H1 (cell line): ENCODE data around the gene BCAM. TPM values are rescaled to one million over a fixed set of nuclear protein-coding genes. Genes with fewer than 3 reads are reported as not detected.

ENCODE experiments used
- PHF8 ChIP-seq: fragments of 200-600 bp; sonication (generic); conservative IDR thresholded peaks from 2 replicates; pipeline ENCODE4 v1.7.1; 2012; ENCODE audit warnings: low read depth, mild to moderate bottlenecking, inconsistent platforms, low read length, moderate library complexity
- SAP30 ChIP-seq: fragments of 300-600 bp; sonication (generic); IDR thresholded peaks from 2 replicates; pipeline ENCODE4 v1.7.1; 2012; ENCODE audit warnings: low read length, moderate library complexity, mild to moderate bottlenecking, inconsistent platforms; ENCODE audit not compliant: insufficient read depth, insufficient replicate concordance
- TCF12 ChIP-seq: IDR thresholded peaks from 2 replicates; pipeline ENCODE4 v1.6.1; 2011; ENCODE audit warnings: low read depth, mild to moderate bottlenecking, low read length
- ZNF274 ChIP-seq: IDR thresholded peaks from 2 replicates; pipeline ENCODE4 v1.7.0; 2012; ENCODE audit warnings: low read length, borderline replicate concordance; ENCODE audit errors: extremely low read depth
- polyA plus RNA-seq, 7 experiments: library from polyadenylated mRNA; depleted of rRNA in 3 of 7; stranded (reverse) in 5 of 7; unstranded in 2 of 7; fragments of >200 nt in 5 of 7; fragments of 200-250 nt in 2 of 7; gene quantifications; 1 replicate in 5 of 7; 2 replicates in 1 of 7; 4 replicates in 1 of 7; pipeline versions ENCODE4 v1.2.1 to v1.2.3, GENCODE V29; 2011 to 2013; ENCODE audit warnings: missing spikeins in 2 of 7, mixed read lengths in 2 of 7
- total RNA-seq: library from RNA; stranded (reverse); fragmentation: NEBNext Ultra II Directional; extraction: Animal tissue kit (Norgen Biotek cat#: 25700); gene quantifications from 2 replicates; pipeline ENCODE4 v1.2.1, GENCODE V29; 2021
- TF ChIP-seq, protein P1 (sequence below), 3 experiments: IDR thresholded peaks; 1 replicate in 2 of 3; 2 replicates in 1 of 3; pipeline versions ENCODE4 v1.5.1 to v1.6.1; 2011; ENCODE audit warnings: low read length in 3 of 3, mild to moderate bottlenecking in 3 of 3, inconsistent platforms in 2 of 3, low read depth in 1 of 3, moderate library complexity in 1 of 3; ENCODE audit not compliant: insufficient read depth in 1 of 3; ENCODE audit errors: control extremely low read depth in 1 of 3
- TF ChIP-seq, protein P2 (sequence below): fragments of 300-600 bp; sonication (generic); IDR thresholded peaks from 2 replicates; pipeline ENCODE4 v1.7.1; 2012; ENCODE audit warnings: low read length, moderate library complexity, mild to moderate bottlenecking, inconsistent platforms; ENCODE audit not compliant: insufficient replicate concordance

Gene BCAM
- total and polyA plus RNA-seq, 2 of the 8 experiments (the other 6 are each of a cell fraction or from before 2014, with no cell fraction given), result 32.5 to 81.4 TPM

GRCh38 chr19:44767295-44768180, 41.4 kb upstream of the BCAM start (continued):
- TF ChIP-seq, protein P1, sequence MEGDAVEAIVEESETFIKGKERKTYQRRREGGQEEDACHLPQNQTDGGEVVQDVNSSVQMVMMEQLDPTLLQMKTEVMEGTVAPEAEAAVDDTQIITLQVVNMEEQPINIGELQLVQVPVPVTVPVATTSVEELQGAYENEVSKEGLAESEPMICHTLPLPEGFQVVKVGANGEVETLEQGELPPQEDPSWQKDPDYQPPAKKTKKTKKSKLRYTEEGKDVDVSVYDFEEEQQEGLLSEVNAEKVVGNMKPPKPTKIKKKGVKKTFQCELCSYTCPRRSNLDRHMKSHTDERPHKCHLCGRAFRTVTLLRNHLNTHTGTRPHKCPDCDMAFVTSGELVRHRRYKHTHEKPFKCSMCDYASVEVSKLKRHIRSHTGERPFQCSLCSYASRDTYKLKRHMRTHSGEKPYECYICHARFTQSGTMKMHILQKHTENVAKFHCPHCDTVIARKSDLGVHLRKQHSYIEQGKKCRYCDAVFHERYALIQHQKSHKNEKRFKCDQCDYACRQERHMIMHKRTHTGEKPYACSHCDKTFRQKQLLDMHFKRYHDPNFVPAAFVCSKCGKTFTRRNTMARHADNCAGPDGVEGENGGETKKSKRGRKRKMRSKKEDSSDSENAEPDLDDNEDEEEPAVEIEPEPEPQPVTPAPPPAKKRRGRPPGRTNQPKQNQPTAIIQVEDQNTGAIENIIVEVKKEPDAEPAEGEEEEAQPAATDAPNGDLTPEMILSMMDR (IDR thresholded peaks at IDR 0.05; ENCODE audit: control extremely low read depth in 1 of 3, insufficient read depth in 1 of 3, low read depth in 1 of 3, low read length in 3 of 3), result no peak
- TF ChIP-seq TCF12 (no peak), ZNF274 (no peak), SAP30 (no peak), PHF8 (no peak)
- TF ChIP-seq, protein P2, sequence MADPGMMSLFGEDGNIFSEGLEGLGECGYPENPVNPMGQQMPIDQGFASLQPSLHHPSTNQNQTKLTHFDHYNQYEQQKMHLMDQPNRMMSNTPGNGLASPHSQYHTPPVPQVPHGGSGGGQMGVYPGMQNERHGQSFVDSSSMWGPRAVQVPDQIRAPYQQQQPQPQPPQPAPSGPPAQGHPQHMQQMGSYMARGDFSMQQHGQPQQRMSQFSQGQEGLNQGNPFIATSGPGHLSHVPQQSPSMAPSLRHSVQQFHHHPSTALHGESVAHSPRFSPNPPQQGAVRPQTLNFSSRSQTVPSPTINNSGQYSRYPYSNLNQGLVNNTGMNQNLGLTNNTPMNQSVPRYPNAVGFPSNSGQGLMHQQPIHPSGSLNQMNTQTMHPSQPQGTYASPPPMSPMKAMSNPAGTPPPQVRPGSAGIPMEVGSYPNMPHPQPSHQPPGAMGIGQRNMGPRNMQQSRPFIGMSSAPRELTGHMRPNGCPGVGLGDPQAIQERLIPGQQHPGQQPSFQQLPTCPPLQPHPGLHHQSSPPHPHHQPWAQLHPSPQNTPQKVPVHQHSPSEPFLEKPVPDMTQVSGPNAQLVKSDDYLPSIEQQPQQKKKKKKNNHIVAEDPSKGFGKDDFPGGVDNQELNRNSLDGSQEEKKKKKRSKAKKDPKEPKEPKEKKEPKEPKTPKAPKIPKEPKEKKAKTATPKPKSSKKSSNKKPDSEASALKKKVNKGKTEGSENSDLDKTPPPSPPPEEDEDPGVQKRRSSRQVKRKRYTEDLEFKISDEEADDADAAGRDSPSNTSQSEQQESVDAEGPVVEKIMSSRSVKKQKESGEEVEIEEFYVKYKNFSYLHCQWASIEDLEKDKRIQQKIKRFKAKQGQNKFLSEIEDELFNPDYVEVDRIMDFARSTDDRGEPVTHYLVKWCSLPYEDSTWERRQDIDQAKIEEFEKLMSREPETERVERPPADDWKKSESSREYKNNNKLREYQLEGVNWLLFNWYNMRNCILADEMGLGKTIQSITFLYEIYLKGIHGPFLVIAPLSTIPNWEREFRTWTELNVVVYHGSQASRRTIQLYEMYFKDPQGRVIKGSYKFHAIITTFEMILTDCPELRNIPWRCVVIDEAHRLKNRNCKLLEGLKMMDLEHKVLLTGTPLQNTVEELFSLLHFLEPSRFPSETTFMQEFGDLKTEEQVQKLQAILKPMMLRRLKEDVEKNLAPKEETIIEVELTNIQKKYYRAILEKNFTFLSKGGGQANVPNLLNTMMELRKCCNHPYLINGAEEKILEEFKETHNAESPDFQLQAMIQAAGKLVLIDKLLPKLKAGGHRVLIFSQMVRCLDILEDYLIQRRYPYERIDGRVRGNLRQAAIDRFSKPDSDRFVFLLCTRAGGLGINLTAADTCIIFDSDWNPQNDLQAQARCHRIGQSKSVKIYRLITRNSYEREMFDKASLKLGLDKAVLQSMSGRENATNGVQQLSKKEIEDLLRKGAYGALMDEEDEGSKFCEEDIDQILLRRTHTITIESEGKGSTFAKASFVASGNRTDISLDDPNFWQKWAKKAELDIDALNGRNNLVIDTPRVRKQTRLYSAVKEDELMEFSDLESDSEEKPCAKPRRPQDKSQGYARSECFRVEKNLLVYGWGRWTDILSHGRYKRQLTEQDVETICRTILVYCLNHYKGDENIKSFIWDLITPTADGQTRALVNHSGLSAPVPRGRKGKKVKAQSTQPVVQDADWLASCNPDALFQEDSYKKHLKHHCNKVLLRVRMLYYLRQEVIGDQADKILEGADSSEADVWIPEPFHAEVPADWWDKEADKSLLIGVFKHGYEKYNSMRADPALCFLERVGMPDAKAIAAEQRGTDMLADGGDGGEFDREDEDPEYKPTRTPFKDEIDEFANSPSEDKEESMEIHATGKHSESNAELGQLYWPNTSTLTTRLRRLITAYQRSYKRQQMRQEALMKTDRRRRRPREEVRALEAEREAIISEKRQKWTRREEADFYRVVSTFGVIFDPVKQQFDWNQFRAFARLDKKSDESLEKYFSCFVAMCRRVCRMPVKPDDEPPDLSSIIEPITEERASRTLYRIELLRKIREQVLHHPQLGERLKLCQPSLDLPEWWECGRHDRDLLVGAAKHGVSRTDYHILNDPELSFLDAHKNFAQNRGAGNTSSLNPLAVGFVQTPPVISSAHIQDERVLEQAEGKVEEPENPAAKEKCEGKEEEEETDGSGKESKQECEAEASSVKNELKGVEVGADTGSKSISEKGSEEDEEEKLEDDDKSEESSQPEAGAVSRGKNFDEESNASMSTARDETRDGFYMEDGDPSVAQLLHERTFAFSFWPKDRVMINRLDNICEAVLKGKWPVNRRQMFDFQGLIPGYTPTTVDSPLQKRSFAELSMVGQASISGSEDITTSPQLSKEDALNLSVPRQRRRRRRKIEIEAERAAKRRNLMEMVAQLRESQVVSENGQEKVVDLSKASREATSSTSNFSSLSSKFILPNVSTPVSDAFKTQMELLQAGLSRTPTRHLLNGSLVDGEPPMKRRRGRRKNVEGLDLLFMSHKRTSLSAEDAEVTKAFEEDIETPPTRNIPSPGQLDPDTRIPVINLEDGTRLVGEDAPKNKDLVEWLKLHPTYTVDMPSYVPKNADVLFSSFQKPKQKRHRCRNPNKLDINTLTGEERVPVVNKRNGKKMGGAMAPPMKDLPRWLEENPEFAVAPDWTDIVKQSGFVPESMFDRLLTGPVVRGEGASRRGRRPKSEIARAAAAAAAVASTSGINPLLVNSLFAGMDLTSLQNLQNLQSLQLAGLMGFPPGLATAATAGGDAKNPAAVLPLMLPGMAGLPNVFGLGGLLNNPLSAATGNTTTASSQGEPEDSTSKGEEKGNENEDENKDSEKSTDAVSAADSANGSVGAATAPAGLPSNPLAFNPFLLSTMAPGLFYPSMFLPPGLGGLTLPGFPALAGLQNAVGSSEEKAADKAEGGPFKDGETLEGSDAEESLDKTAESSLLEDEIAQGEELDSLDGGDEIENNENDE, result no peak
